ENCODE measurements around the gene METTL17. TPM values are rescaled to one million over a fixed set of nuclear protein-coding genes. Genes with fewer than 3 reads are reported as not detected.

METTL17 gene
- total RNA-seq, 1 experiment from 2014 or later, result 150 TPM

DNA sequence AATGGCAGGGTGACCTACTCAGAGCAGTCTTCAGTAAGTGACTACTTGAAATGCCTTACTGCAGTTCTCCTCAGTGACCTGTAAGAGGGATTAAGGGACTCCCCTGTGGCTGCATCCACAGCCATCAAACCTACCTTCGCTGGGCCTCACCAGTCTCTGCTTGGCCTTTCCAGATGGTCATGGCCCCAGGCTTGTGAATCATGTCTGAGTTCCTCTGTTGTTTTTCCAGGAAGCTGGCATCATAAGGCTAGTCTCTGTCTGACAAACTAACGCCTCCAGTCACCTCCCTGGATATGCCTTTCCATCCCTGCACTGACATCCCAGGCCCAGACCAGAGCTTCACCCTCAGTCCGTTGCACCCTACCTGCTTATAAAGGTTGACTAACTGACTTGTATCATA lies 20.4 kb upstream of the METTL17 start:
- no peaks in the 10 kb centered on the region for H3K27me3 ChIP-seq (ENCODE audit: low read length)
- no peaks in the 10 kb centered on the region for H3K79me2 ChIP-seq (ENCODE audit: low read length)

GRCh38 chr14:20970647-20970982 lies 19.2 kb upstream of the METTL17 start:
- H2AFZ ChIP-seq (ENCODE audit: low read length), result peak overlapping the region; percentile 99
- no peaks in the 10 kb centered on the region for H3K36me3 ChIP-seq (ENCODE audit: insufficient read depth, low read length)
- no peak overlapping the region for H3K27ac ChIP-seq (ENCODE audit: low read length)
- H3K27me3 ChIP-seq (ENCODE audit: low read length), result no peaks in the 10 kb centered on the region
- H3K4me1 ChIP-seq (ENCODE audit: low read length), result peaks cover 16% of the 10 kb centered on the region
- H3K4me3 ChIP-seq (ENCODE audit: low read length), result peak overlapping the region; percentile 80
- peak overlapping the region; percentile 95 for H3K4me2 ChIP-seq (ENCODE audit: low read depth, low read length, poor library complexity, severe bottlenecking)
- peak overlapping the region; percentile 76 for H3K9ac ChIP-seq (ENCODE audit: low read length)
- no peaks in the 10 kb centered on the region for H3K9me2 ChIP-seq (replicated peaks; ENCODE audit: insufficient read depth, low read length)
- no peaks in the 10 kb centered on the region for H4K20me1 ChIP-seq (ENCODE audit: insufficient read depth, low read depth, low read length)
- H3K79me2 ChIP-seq (ENCODE audit: low read length), result no peaks in the 10 kb centered on the region
- no peaks in the 10 kb centered on the region for H3K9me3 ChIP-seq (ENCODE audit: low read length)
- peak; percentile 48 for DNase-seq

More for the DNA sequence above, 20.4 kb upstream of the METTL17 start:
- DNase-seq, result no peak
- Histone ChIP-seq H3K9me3 (ENCODE audit: low read length) (no peaks in the 10 kb centered on the region), H3K36me3 (ENCODE audit: insufficient read depth, low read length) (no peaks in the 10 kb centered on the region), H4K20me1 (ENCODE audit: insufficient read depth, low read depth, low read length) (no peaks in the 10 kb centered on the region), H3K9ac (ENCODE audit: low read length) (no peak overlapping the region), H2AFZ (ENCODE audit: low read length) (no peak overlapping the region), H3K4me2 (ENCODE audit: low read depth, low read length, poor library complexity, severe bottlenecking) (no peak overlapping the region), H3K9me2 (replicated peaks; ENCODE audit: insufficient read depth, low read length) (no peaks in the 10 kb centered on the region), H3K4me1 (ENCODE audit: low read length) (peaks cover 16% of the 10 kb centered on the region), H3K27ac (ENCODE audit: low read length) (no peak overlapping the region), H3K4me3 (ENCODE audit: low read length) (no peak overlapping the region)

DNA sequence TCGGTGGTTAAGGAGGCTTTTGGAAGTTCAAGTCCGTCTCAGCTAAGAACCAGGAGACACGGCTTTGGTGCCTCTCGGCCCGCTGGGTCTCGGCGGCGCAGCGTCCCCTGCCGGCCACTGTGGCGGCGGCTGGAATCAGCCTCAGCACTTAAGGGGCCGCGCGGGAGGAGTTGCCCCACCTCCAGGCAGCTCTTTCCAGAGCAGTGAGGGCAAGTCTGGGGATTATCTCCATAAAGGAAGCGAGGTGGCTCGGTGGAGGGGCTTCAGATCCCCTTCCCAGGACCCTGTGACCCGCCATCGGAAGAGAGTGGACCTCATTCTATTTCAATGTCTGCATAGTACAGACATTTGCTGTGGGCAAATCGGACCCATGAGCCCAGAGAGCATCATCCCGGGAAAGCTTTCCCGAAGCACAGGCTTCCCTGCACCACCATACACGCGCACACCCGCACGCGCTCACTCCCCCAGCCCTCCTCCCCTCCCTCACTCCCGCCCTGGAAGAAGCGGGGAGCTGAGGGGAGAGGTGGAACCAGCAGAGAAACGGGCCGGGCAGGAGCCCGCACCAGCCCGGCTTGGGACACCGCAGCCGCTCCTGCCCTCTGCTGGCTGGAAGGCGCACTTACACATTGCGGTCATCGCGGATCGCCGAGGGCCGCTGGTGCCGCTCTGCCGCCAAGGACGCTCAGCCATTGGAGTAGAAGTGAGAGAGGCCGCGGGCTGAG lies 18.6 kb upstream of the METTL17 start:
- Histone ChIP-seq H3K9me2 (replicated peaks; ENCODE audit: insufficient read depth, low read length) (no peaks in the 10 kb centered on the region), H3K4me2 (ENCODE audit: low read depth, low read length, poor library complexity, severe bottlenecking) (peak overlapping the region; percentile 95), H3K4me1 (ENCODE audit: low read length) (peaks cover 16% of the 10 kb centered on the region), H2AFZ (ENCODE audit: low read length) (peak overlapping the region; percentile 99), H3K4me3 (ENCODE audit: low read length) (peak overlapping the region; percentile 80), H3K27ac (ENCODE audit: low read length) (no peak overlapping the region), H4K20me1 (ENCODE audit: insufficient read depth, low read depth, low read length) (no peaks in the 10 kb centered on the region), H3K36me3 (ENCODE audit: insufficient read depth, low read length) (no peaks in the 10 kb centered on the region), H3K9me3 (ENCODE audit: low read length) (no peaks in the 10 kb centered on the region), H3K9ac (ENCODE audit: low read length) (peak overlapping the region; percentile 76), H3K27me3 (ENCODE audit: low read length) (no peaks in the 10 kb centered on the region), H3K79me2 (ENCODE audit: low read length) (no peaks in the 10 kb centered on the region)
- DNase-seq, result peak; percentile 96

DNA sequence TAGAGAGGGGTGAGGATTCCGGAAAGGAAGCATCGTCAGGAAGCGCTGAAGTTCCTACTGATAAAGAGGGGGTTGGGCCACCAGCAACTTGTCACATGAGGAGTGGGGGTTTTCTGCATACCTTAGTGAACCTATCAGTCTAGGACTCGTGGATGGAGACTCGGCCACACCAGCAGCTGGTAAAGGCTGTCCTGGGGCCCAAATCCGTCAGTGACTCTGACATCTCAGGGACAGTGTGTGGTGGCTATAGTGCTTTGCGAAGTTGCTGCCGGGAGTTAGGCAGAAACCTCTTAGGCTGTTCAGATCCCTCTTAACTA lies 18.1 kb upstream of the METTL17 start:
- Histone ChIP-seq H3K27me3 (ENCODE audit: low read length) (no peaks in the 10 kb centered on the region), H3K9ac (ENCODE audit: low read length) (peak overlapping the region; percentile 76), H3K36me3 (ENCODE audit: insufficient read depth, low read length) (no peaks in the 10 kb centered on the region), H3K9me3 (ENCODE audit: low read length) (no peaks in the 10 kb centered on the region), H4K20me1 (ENCODE audit: insufficient read depth, low read depth, low read length) (no peaks in the 10 kb centered on the region), H3K4me1 (ENCODE audit: low read length) (peaks cover 16% of the 10 kb centered on the region), H3K9me2 (replicated peaks; ENCODE audit: insufficient read depth, low read length) (no peaks in the 10 kb centered on the region), H2AFZ (ENCODE audit: low read length) (peak overlapping the region; percentile 99; the same call in 1 of the 2 replicates), H3K79me2 (ENCODE audit: low read length) (no peaks in the 10 kb centered on the region), H3K4me3 (ENCODE audit: low read length) (peak overlapping the region; percentile 80), H3K27ac (ENCODE audit: low read length) (no peak overlapping the region), H3K4me2 (ENCODE audit: low read depth, low read length, poor library complexity, severe bottlenecking) (peak overlapping the region; percentile 95)
- DNase-seq, result no peak

DNA sequence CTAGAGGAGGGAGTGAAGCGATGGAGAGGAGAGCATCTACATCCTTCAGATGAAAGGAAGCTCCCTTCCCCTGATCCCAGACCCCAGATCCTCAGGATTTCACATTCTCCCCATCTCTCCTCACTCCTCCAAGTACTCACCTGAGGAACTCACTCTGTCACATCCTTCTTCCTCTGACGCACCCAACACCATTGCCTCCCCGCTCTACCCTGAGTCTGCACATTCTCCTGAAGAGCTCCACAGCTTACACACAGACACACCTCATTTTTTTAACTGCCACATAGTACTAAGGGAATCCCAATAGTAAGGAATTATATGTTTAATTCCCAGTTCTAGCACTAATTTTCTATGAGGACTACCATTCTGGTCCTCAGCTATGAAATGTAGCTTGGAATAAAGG lies 16.3 kb upstream of the METTL17 start:
- Histone ChIP-seq H3K4me1 (ENCODE audit: low read length) (peaks cover 16% of the 10 kb centered on the region), H3K4me2 (ENCODE audit: low read depth, low read length, poor library complexity, severe bottlenecking) (no peak overlapping the region), H3K36me3 (ENCODE audit: insufficient read depth, low read length) (no peaks in the 10 kb centered on the region), H3K9ac (ENCODE audit: low read length) (no peak overlapping the region), H3K9me2 (replicated peaks; ENCODE audit: insufficient read depth, low read length) (no peaks in the 10 kb centered on the region), H3K27me3 (ENCODE audit: low read length) (no peaks in the 10 kb centered on the region), H3K4me3 (ENCODE audit: low read length) (no peak overlapping the region), H4K20me1 (ENCODE audit: insufficient read depth, low read depth, low read length) (no peaks in the 10 kb centered on the region), H3K27ac (ENCODE audit: low read length) (no peak overlapping the region), H3K79me2 (ENCODE audit: low read length) (no peaks in the 10 kb centered on the region), H3K9me3 (ENCODE audit: low read length) (no peaks in the 10 kb centered on the region), H2AFZ (ENCODE audit: low read length) (no peak overlapping the region)
- DNase-seq, result no peak

DNA sequence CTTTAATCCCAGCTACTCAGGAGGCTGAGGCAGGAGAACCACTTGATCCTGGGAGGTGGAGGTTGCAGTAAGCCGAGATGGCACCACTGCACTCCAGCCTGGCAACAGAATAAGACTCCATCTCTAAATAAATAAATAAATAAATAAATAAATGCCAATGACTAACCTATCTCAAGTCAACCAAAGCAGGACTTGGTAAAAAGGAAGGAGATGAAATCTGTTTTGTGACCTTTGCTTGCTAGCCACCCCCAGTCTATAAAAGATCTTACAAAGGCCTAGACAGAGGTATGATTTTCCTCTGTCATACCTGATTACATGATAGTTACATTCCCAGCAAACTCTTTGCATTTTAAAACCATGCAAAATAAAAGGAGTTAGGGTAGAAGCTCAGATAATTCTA lies 13.5 kb upstream of the METTL17 start:
- Histone ChIP-seq H2AFZ (ENCODE audit: low read length) (no peak overlapping the region), H3K9me2 (replicated peaks; ENCODE audit: insufficient read depth, low read length) (no peaks in the 10 kb centered on the region), H3K9me3 (ENCODE audit: low read length) (no peaks in the 10 kb centered on the region), H3K9ac (ENCODE audit: low read length) (no peak overlapping the region), H3K27ac (ENCODE audit: low read length) (no peak overlapping the region), H3K27me3 (ENCODE audit: low read length) (no peaks in the 10 kb centered on the region), H3K4me2 (ENCODE audit: low read depth, low read length, poor library complexity, severe bottlenecking) (no peak overlapping the region), H3K36me3 (ENCODE audit: insufficient read depth, low read length) (no peaks in the 10 kb centered on the region), H3K79me2 (ENCODE audit: low read length) (no peaks in the 10 kb centered on the region), H4K20me1 (ENCODE audit: insufficient read depth, low read depth, low read length) (no peaks in the 10 kb centered on the region), H3K4me1 (ENCODE audit: low read length) (peaks cover 6% of the 10 kb centered on the region), H3K4me3 (ENCODE audit: low read length) (no peak overlapping the region)
- no peak for DNase-seq

DNA sequence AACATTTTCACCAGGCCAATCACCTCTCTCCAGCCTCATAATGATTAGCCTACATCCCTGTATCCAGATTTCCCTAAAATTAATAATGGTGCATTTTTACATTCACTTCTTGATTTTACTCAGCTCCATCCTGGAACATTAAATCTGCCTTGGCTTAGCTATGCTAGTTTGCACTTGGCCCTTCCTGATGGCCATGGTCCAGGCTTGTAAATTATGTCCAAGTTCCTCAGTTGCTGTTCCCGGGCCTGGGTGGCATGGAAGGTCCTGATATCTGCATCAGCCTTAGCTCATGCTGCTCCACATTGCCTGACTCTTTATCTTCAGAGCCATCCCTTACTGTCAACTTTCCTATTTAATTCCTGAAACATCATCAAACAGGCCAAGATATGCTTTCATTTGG lies 11.1 kb upstream of the METTL17 start:
- Histone ChIP-seq H2AFZ (ENCODE audit: low read length) (no peak overlapping the region), H3K27me3 (ENCODE audit: low read length) (no peaks in the 10 kb centered on the region), H3K4me3 (ENCODE audit: low read length) (no peak overlapping the region), H3K4me1 (ENCODE audit: low read length) (no peaks in the 10 kb centered on the region), H3K9me3 (ENCODE audit: low read length) (no peaks in the 10 kb centered on the region), H3K27ac (ENCODE audit: low read length) (no peak overlapping the region), H3K36me3 (ENCODE audit: insufficient read depth, low read length) (no peaks in the 10 kb centered on the region), H4K20me1 (ENCODE audit: insufficient read depth, low read depth, low read length) (no peaks in the 10 kb centered on the region), H3K9ac (ENCODE audit: low read length) (no peak overlapping the region), H3K9me2 (replicated peaks; ENCODE audit: insufficient read depth, low read length) (no peaks in the 10 kb centered on the region), H3K4me2 (ENCODE audit: low read depth, low read length, poor library complexity, severe bottlenecking) (no peak overlapping the region), H3K79me2 (ENCODE audit: low read length) (no peaks in the 10 kb centered on the region)
- DNase-seq, result no peak

DNA sequence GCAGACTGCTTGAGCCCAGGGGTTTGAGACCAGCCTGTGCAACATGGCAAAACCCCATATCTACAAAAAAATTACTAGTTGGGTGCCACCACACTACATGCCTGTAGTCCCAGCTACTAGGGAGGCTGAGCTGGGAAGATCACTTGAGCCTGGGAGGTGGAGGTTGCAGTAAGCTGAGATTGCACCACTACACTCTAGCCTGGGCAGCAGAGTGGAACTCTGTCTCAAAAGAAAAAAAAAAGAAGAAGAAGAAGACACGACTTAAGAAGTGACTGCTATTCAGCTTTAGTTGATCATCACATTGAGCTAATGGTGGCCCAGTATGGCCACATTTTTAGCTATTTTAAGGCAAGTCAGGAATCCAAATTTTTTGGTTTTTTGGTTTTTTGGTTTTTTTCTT lies 8.9 kb upstream of the METTL17 start:
- Histone ChIP-seq H3K9ac (ENCODE audit: low read length) (no peak overlapping the region), H3K4me3 (ENCODE audit: low read length) (no peak overlapping the region), H3K79me2 (ENCODE audit: low read length) (no peaks in the 10 kb centered on the region), H3K9me2 (replicated peaks; ENCODE audit: insufficient read depth, low read length) (no peaks in the 10 kb centered on the region), H3K27me3 (ENCODE audit: low read length) (no peaks in the 10 kb centered on the region), H4K20me1 (ENCODE audit: insufficient read depth, low read depth, low read length) (no peaks in the 10 kb centered on the region), H2AFZ (ENCODE audit: low read length) (no peak overlapping the region), H3K27ac (ENCODE audit: low read length) (no peak overlapping the region), H3K36me3 (ENCODE audit: insufficient read depth, low read length) (no peaks in the 10 kb centered on the region), H3K4me2 (ENCODE audit: low read depth, low read length, poor library complexity, severe bottlenecking) (no peak overlapping the region), H3K9me3 (ENCODE audit: low read length) (no peaks in the 10 kb centered on the region), H3K4me1 (ENCODE audit: low read length) (peaks cover 2% of the 10 kb centered on the region; the same call in 1 of the 2 replicates)
- DNase-seq, result no peak
